Measurements from ENCODE around the gene CYBRD1. TPM values are rescaled to one million over a fixed set of nuclear protein-coding genes. Genes with fewer than 3 reads are reported as not detected.
"Not testable (repeated sequence)": the region's sequence is repeated elsewhere in the genome, so short reads cannot be mapped to it uniquely, and the experiment has no call there.

The CYBRD1 gene
- polyA plus RNA-seq, 1 donor (not counting 4 experiments of a cell fraction or from before 2014, with no cell fraction given), result 72.7 TPM

DNA sequence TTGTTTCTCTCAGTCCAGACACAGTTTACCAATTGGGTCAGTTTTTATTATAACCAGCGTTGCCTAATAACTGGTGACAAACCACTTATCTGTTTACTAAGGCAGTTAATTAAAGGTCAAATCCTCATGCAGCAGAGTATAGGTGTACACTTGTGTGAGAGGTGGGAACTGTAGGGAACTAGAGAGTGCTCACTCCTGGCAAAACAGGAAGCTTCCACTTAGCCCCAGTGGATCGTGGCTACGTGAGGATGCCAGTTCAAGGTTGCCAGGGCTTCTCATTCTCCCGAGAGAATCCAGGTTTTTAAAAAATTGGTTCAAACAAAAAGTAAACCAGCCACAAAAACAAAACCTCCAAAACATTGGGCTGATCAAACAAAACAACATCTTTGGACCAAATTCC is 8.1 kb downstream of the CYBRD1 start:
- Histone ChIP-seq H3K9me3 (ENCODE audit: control insufficient read depth, low read depth, low read length) (no peaks in the 10 kb centered on the region), H4K20me1 (ENCODE audit: control insufficient read depth, extremely low read depth, insufficient read depth, low read length) (no peaks in the 10 kb centered on the region), H3K4me1 (ENCODE audit: control insufficient read depth, extremely low read depth, insufficient read depth, low read length) (peaks cover 7% of the 10 kb centered on the region), H3K27ac (ENCODE audit: control insufficient read depth, insufficient read depth, low read length) (no peak overlapping the region), H3K9me1 (ENCODE audit: control insufficient read depth, extremely low read depth, insufficient read depth, low read length) (no peaks in the 10 kb centered on the region), H3K4me2 (ENCODE audit: control insufficient read depth, extremely low read depth, insufficient read depth, low read depth, low read length) (no peak overlapping the region), H3K4me3 (ENCODE audit: control insufficient read depth in 2 of 3, extremely low read depth in 1 of 3, insufficient read depth in 2 of 3, low read depth in 1 of 3, low read length in 3 of 3) (no peak overlapping the region), H3K79me2 (ENCODE audit: control insufficient read depth, insufficient read depth, low read length) (peaks cover 2% of the 10 kb centered on the region), H3K36me3 (ENCODE audit: control insufficient read depth in 2 of 2, extremely low read depth in 1 of 2, insufficient read depth in 2 of 2, low read length in 2 of 2) (peaks cover 0 to 3% of the 10 kb centered on the region in 2 experiments), H2AFZ (ENCODE audit: control insufficient read depth, low read length) (no peak overlapping the region), H3K27me3 (ENCODE audit: control insufficient read depth, extremely low read depth, insufficient read depth, low read length) (no peaks in the 10 kb centered on the region), H3K9ac (ENCODE audit: control insufficient read depth, extremely low read depth, insufficient read depth, low read length) (no peak overlapping the region)
- TF ChIP-seq, protein P1, sequence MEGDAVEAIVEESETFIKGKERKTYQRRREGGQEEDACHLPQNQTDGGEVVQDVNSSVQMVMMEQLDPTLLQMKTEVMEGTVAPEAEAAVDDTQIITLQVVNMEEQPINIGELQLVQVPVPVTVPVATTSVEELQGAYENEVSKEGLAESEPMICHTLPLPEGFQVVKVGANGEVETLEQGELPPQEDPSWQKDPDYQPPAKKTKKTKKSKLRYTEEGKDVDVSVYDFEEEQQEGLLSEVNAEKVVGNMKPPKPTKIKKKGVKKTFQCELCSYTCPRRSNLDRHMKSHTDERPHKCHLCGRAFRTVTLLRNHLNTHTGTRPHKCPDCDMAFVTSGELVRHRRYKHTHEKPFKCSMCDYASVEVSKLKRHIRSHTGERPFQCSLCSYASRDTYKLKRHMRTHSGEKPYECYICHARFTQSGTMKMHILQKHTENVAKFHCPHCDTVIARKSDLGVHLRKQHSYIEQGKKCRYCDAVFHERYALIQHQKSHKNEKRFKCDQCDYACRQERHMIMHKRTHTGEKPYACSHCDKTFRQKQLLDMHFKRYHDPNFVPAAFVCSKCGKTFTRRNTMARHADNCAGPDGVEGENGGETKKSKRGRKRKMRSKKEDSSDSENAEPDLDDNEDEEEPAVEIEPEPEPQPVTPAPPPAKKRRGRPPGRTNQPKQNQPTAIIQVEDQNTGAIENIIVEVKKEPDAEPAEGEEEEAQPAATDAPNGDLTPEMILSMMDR (optimal IDR thresholded peaks at IDR 0.05 in 1 of 3, IDR thresholded peaks at IDR 0.05 in 1 of 3, conservative IDR thresholded peaks at IDR 0.05 in 1 of 3; ENCODE audit: extremely low read depth in 1 of 3, insufficient read depth in 2 of 3, low read length in 3 of 3), result no peak
- no peak for TF ChIP-seq EZH2 (IDR thresholded peaks at IDR 0.05; ENCODE audit: low read length)
- DNase-seq (ENCODE audit: low read depth, low spot score), result no peak
- dilution Hi-C loops (cut with MboI; ENCODE audit: extremely low pct_ligation_motif_present, low sequenced_read_pairs), result no loop called here
- FAIRE-seq, result no peak

DNA sequence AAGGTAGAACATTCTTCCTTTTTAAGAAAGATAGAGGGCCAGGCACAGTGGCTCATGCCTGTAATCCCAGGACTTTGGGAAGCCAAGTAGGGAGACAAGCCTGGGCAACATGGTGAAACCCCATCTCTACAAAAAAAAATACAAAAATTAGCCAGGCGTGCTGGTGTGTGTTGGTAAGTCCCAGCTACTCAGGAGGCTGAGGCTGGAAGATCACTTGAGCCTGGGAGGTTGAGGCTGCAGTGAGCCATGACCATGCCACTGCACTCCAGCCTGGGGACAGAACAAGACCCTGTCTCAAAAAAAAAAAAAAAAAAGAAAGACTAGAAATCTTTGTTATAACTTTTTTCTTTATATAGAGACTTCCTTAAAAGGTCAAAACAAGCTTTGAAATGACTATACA is 8.6 kb downstream of the CYBRD1 start:
- H2AFZ ChIP-seq (ENCODE audit: control insufficient read depth, low read length); dilution Hi-C loops (cut with MboI; ENCODE audit: extremely low pct_ligation_motif_present, low sequenced_read_pairs); DNase-seq (ENCODE audit: low read depth, low spot score): not testable (repeated sequence)

DNA sequence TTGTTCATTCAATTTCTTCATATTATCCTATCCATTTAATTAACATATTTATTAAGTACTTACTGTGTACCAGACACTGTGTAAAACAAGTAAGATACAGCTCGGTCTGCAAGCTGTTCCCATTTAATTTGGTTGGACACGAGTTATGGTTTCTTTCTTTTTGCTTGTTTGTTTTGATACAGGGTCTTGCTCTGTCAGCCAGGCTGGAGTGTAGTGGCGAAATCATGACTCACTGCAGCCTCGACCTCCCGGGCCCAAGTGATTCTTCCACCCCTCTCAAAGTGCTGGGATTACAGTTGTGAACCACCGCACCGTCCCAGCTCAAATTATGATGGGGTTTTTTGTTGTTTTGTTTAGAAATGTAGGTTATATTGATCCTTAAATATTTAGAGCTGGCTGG is 9.0 kb downstream of the CYBRD1 start:
- peaks cover 5% of the 10 kb centered on the region for H3K4me1 ChIP-seq (ENCODE audit: control insufficient read depth, extremely low read depth, insufficient read depth, low read length)
- H3K9ac ChIP-seq (ENCODE audit: control insufficient read depth, extremely low read depth, insufficient read depth, low read length), result no peak overlapping the region
- peaks cover 2% of the 10 kb centered on the region for H3K79me2 ChIP-seq (ENCODE audit: control insufficient read depth, insufficient read depth, low read length)
- H3K9me1 ChIP-seq (ENCODE audit: control insufficient read depth, extremely low read depth, insufficient read depth, low read length), result no peaks in the 10 kb centered on the region
- no peaks in the 10 kb centered on the region for H3K27me3 ChIP-seq (ENCODE audit: control insufficient read depth, extremely low read depth, insufficient read depth, low read length)
- no peaks in the 10 kb centered on the region for H4K20me1 ChIP-seq (ENCODE audit: control insufficient read depth, extremely low read depth, insufficient read depth, low read length)
- H3K4me3 ChIP-seq (ENCODE audit: control insufficient read depth in 2 of 3, extremely low read depth in 1 of 3, insufficient read depth in 2 of 3, low read depth in 1 of 3, low read length in 3 of 3), result no peak overlapping the region
- no peak for TF ChIP-seq EZH2 (IDR thresholded peaks at IDR 0.05; ENCODE audit: low read length)
- TF ChIP-seq, protein P1 (optimal IDR thresholded peaks at IDR 0.05 in 1 of 3, IDR thresholded peaks at IDR 0.05 in 1 of 3, conservative IDR thresholded peaks at IDR 0.05 in 1 of 3; ENCODE audit: extremely low read depth in 1 of 3, insufficient read depth in 2 of 3, low read length in 3 of 3), result no peak
- dilution Hi-C loops (cut with MboI; ENCODE audit: extremely low pct_ligation_motif_present, low sequenced_read_pairs), result no loop called here
- no peak for DNase-seq (ENCODE audit: low read depth, low spot score)
- no peak overlapping the region for H2AFZ ChIP-seq (ENCODE audit: control insufficient read depth, low read length)
- no peak overlapping the region for H3K4me2 ChIP-seq (ENCODE audit: control insufficient read depth, extremely low read depth, insufficient read depth, low read depth, low read length)
- FAIRE-seq, result no peak
- H3K27ac ChIP-seq (ENCODE audit: control insufficient read depth, insufficient read depth, low read length), result no peak overlapping the region
- no peaks in the 10 kb centered on the region for H3K9me3 ChIP-seq (ENCODE audit: control insufficient read depth, low read depth, low read length)
- peaks cover 0 to 3% of the 10 kb centered on the region in 2 experiments for H3K36me3 ChIP-seq (ENCODE audit: control insufficient read depth in 2 of 2, extremely low read depth in 1 of 2, insufficient read depth in 2 of 2, low read length in 2 of 2)

More for the DNA sequence above, 8.6 kb downstream of the CYBRD1 start:
- H3K27ac ChIP-seq (ENCODE audit: control insufficient read depth, insufficient read depth, low read length); H3K4me3 ChIP-seq (ENCODE audit: control insufficient read depth in 2 of 3, extremely low read depth in 1 of 3, insufficient read depth in 2 of 3, low read depth in 1 of 3, low read length in 3 of 3); H3K4me1 ChIP-seq (ENCODE audit: control insufficient read depth, extremely low read depth, insufficient read depth, low read length); H3K9ac ChIP-seq (ENCODE audit: control insufficient read depth, extremely low read depth, insufficient read depth, low read length); H3K79me2 ChIP-seq (ENCODE audit: control insufficient read depth, insufficient read depth, low read length); FAIRE-seq; H3K9me1 ChIP-seq (ENCODE audit: control insufficient read depth, extremely low read depth, insufficient read depth, low read length); H4K20me1 ChIP-seq (ENCODE audit: control insufficient read depth, extremely low read depth, insufficient read depth, low read length); H3K9me3 ChIP-seq (ENCODE audit: control insufficient read depth, low read depth, low read length); H3K27me3 ChIP-seq (ENCODE audit: control insufficient read depth, extremely low read depth, insufficient read depth, low read length); H3K36me3 ChIP-seq (ENCODE audit: control insufficient read depth in 2 of 2, extremely low read depth in 1 of 2, insufficient read depth in 2 of 2, low read length in 2 of 2); H3K4me2 ChIP-seq (ENCODE audit: control insufficient read depth, extremely low read depth, insufficient read depth, low read depth, low read length): not testable (repeated sequence)
